K562 (cell line): ENCODE data around the gene SERPINA5. TPM values are rescaled to one million over a fixed set of nuclear protein-coding genes. Genes with fewer than 3 reads are reported as not detected.

Experiments
- ATAC-seq: fragments of 200-7000 bp; cut with Tn5 transposase; 3 replicates; pipeline ENCODE4 v1.9.1; 2020; ENCODE audit warnings: moderate library complexity
- BruUV-seq: library from RNA; stranded (reverse); fragments of 400-500 nt; replicated peaks from 2 replicates; lab custom pipeline; 2021; lab: Mats Ljungman, UMichigan
- CTCF ChIA-PET: fragments of 300-600 bp; formaldehyde crosslinking; extraction: SDS; loops from one replicate; lab custom pipeline; 2021; ENCODE audit warnings: low intra/inter-chr PET ratio; lab: Yijun Ruan, JAX
- POLR2A ChIA-PET: fragments of 300-600, 350-650 bp; sonication (Branson Sonifier 250); formaldehyde crosslinking; extraction: SDS; loops from one replicate; lab custom pipeline; 2021; ENCODE audit warnings: antibody characterized with exemption, inconsistent platforms; lab: Yijun Ruan, JAX
- DNase-seq, 4 experiments: peaks; one replicate each; pipeline versions ENCODE4 v3.0.0 to v3.0.0-alpha.2; 2011 to 2018; ENCODE audit warnings: low spot score in 3 of 4, mixed read lengths in 3 of 4; ENCODE audit errors: extremely low read depth in 1 of 4
- FAIRE-seq: peaks from 2 replicates; lab custom pipeline; 2011; peaks lifted over from hg19 to GRCh38; lab: Jason Lieb, UNC
- H2AFZ ChIP-seq: 2 replicates; pipeline ENCODE4 v1.6.0; 2011; ENCODE audit warnings: low read depth, low read length, control low read depth, inconsistent platforms
- H3K27ac ChIP-seq: fragments of 200-600 bp; 3 replicates; pipeline ENCODE4 v1.8.0; 2011; ENCODE audit warnings: low read depth, mild to moderate bottlenecking, control low read depth, inconsistent platforms, low read length, moderate library complexity, mixed read lengths; ENCODE audit errors: extremely low read depth
- H3K27me3 ChIP-seq, 2 experiments: fragments of 300-600 bp in 1 of 2; 2 replicates in 1 of 2; 3 replicates in 1 of 2; pipeline versions ENCODE4 v1.6.0 to v1.8.0; 2011; ENCODE audit warnings: inconsistent platforms in 2 of 2, low read length in 2 of 2, mild to moderate bottlenecking in 1 of 2, mixed read lengths in 1 of 2, moderate library complexity in 1 of 2; ENCODE audit not compliant: control insufficient read depth in 2 of 2, insufficient read depth in 2 of 2
- H3K36me3 ChIP-seq: fragments of 300-600 bp; 3 replicates; pipeline ENCODE4 v1.8.0; 2011; ENCODE audit warnings: mild to moderate bottlenecking, low read length, inconsistent platforms; ENCODE audit not compliant: control insufficient read depth, insufficient read depth
- H3K4me1 ChIP-seq, 2 experiments: fragments of 200-600 bp in 1 of 2; replicated peaks in 1 of 2; 2 replicates in 1 of 2; 3 replicates in 1 of 2; pipeline versions ENCODE4 v1.5.1 to v1.8.0; 2011; ENCODE audit warnings: inconsistent platforms in 2 of 2, low read length in 2 of 2, mild to moderate bottlenecking in 1 of 2, mixed read lengths in 1 of 2, moderate library complexity in 1 of 2; ENCODE audit not compliant: control insufficient read depth in 2 of 2, insufficient read depth in 2 of 2
- H3K4me2 ChIP-seq: 2 replicates; pipeline ENCODE4 v1.6.1; 2011; ENCODE audit warnings: low read length, control low read depth, inconsistent platforms, mixed read lengths; ENCODE audit not compliant: insufficient read depth
- H3K4me3 ChIP-seq: fragments of 200-600 bp; sonication (generic), shearing (Covaris generic); 2 replicates; pipeline ENCODE4 v1.5.1; 2016; ENCODE audit warnings: control low read depth, inconsistent platforms
- H3K79me2 ChIP-seq: fragments of 200-600 bp; 3 replicates; pipeline ENCODE4 v1.8.0; 2011; ENCODE audit warnings: low read length, inconsistent platforms; ENCODE audit not compliant: control insufficient read depth, insufficient read depth
- H3K9ac ChIP-seq, 2 experiments: 2 replicates each; pipeline versions ENCODE4 v1.6.0 to v1.6.1; 2011; ENCODE audit warnings: low read depth in 2 of 2, low read length in 2 of 2, control low read depth in 1 of 2, inconsistent platforms in 1 of 2, mild to moderate bottlenecking in 1 of 2, mixed read lengths in 1 of 2; ENCODE audit not compliant: insufficient read depth in 1 of 2
- H3K9me1 ChIP-seq: one replicate; pipeline ENCODE4 v1.6.0; 2011; ENCODE audit warnings: inconsistent platforms, mild to moderate bottlenecking, low read length, moderate library complexity; ENCODE audit not compliant: control insufficient read depth, insufficient read depth
- H3K9me3 ChIP-seq: replicated peaks from 2 replicates; pipeline ENCODE4 v1.5.1; 2011; ENCODE audit warnings: low read depth, low read length, inconsistent platforms; ENCODE audit not compliant: control insufficient read depth, insufficient read depth
- H4K20me1 ChIP-seq: replicated peaks from 2 replicates; pipeline ENCODE4 v1.6.1; 2011; ENCODE audit warnings: low read length, inconsistent platforms, mixed read lengths; ENCODE audit not compliant: control insufficient read depth, insufficient read depth
- CREM ChIP-seq: IDR thresholded peaks from 2 replicates; pipeline ENCODE4 v1.6.1; 2014; ENCODE audit warnings: antibody characterized with exemption, low read depth
- FOXK1 ChIP-seq: sonication (generic); formaldehyde crosslinking; IDR thresholded peaks from 2 replicates; pipeline ENCODE4 v1.8.0; 2022; ENCODE audit warnings: missing genetic modification reagents, mild to moderate bottlenecking, borderline replicate concordance
- KDM5B ChIP-seq: fragments of 200-600 bp; sonication (generic); IDR thresholded peaks from 2 replicates; pipeline ENCODE4 v1.6.1; 2012; ENCODE audit warnings: low read depth, mild to moderate bottlenecking, moderate library complexity, low read length, control low read depth, inconsistent platforms; ENCODE audit not compliant: insufficient replicate concordance
- NRF1 ChIP-seq, 2 experiments: fragments of 450-650 bp; IDR thresholded peaks in 1 of 2; conservative IDR thresholded peaks in 1 of 2; 2 replicates each; pipeline ENCODE4 v1.6.1; 2014; ENCODE audit warnings: mild to moderate bottlenecking in 2 of 2
- POLR2A ChIP-seq: fragments of 450-650 bp; conservative IDR thresholded peaks from 2 replicates; pipeline ENCODE4 v1.6.1; 2016
- SAFB2 ChIP-seq: fragments of 200-400 bp; formaldehyde crosslinking; IDR thresholded peaks from 2 replicates; pipeline ENCODE4 v1.6.1; 2018; ENCODE audit warnings: borderline replicate concordance, low read length, low read depth, moderate library complexity; ENCODE audit not compliant: severe bottlenecking
- TFAM ChIP-seq: fragments of 250-450 bp; sonication (Bioruptor Pico); conservative IDR thresholded peaks from 2 replicates; pipeline ENCODE4 v1.5.0; 2021; ENCODE audit warnings: mild to moderate bottlenecking, moderate library complexity
- TRIM28 ChIP-seq: fragments of 450-650 bp; IDR thresholded peaks from 2 replicates; pipeline ENCODE4 v1.6.1; 2017
- ZNF134 ChIP-seq: fragments of 250-450 bp; sonication (Bioruptor Pico); conservative IDR thresholded peaks from 2 replicates; pipeline ENCODE4 v1.4.0; 2020
- ZNF407 ChIP-seq: fragments of 450-650 bp; IDR thresholded peaks from 2 replicates; pipeline ENCODE4 v1.6.1; 2016; ENCODE audit warnings: low read depth
- ZNF699 ChIP-seq: fragments of 250-450 bp; sonication (Bioruptor Pico); IDR thresholded peaks from 2 replicates; pipeline ENCODE4 v1.8.0; 2021; ENCODE audit warnings: mild to moderate bottlenecking, moderate library complexity; ENCODE audit not compliant: insufficient replicate concordance
- ZNF79 ChIP-seq: fragments of 250-450 bp; sonication (Bioruptor Pico); IDR thresholded peaks from 2 replicates; pipeline ENCODE4 v1.4.0; 2020; ENCODE audit warnings: low read depth, mild to moderate bottlenecking, moderate library complexity
- WGBS: fragments of 100-300 bp; shearing (Covaris generic); methylation state at CpG from one replicate; pipeline ENCODE4 v1.1.6; 2016; ENCODE audit warnings: low coverage, mixed read lengths; ENCODE audit not compliant: insufficient coverage; ENCODE audit errors: missing lambda C conversion rate; 5-methylcytosine and 5-hydroxymethylcytosine counted together
- in situ Hi-C: fragments of 300-500 bp; cut with MboI; formaldehyde crosslinking; loops from 4 replicates; pipeline ENCODE4 v1.15.0; 2018; ENCODE audit warnings: inconsistent platforms, mixed read lengths
- intact Hi-C: fragments of 100-400 bp; cut with micrococcal nuclease; formaldehyde crosslinking; loops from 2 replicates; pipeline ENCODE4 v1.14.2; 2022
- polyA plus RNA-seq, 8 experiments: library from polyadenylated mRNA; depleted of rRNA in 4 of 8; stranded (reverse) in 5 of 8; unstranded in 3 of 8; fragments of >200 nt; fragmentation: Nextera tagmentation in 2 of 8; fragmentation: Illumina TruSeq in 1 of 8; extraction: Ambion mirVana in 2 of 8; extraction: Trizol in 1 of 8; gene quantifications; 2 replicates each; pipeline versions ENCODE4 v1.2.1 to v1.2.3, GENCODE V29; 2011 to 2014; ENCODE audit warnings: inconsistent platforms in 1 of 8, missing spikeins in 1 of 8
- total RNA-seq, 7 experiments: library from RNA; depleted of rRNA in 6 of 7; stranded (reverse); fragments of >200 nt in 6 of 7; fragmentation: Illumina TruSeq in 2 of 7; extraction: Trizol in 2 of 7; gene quantifications; 2 replicates each; pipeline versions ENCODE4 v1.2.1 to v1.2.3, GENCODE V29; 2011 to 2021; ENCODE audit warnings: low replicate concordance in 1 of 7
- TF ChIP-seq, protein P1 (sequence below): sonication (generic); formaldehyde crosslinking; IDR thresholded peaks from 2 replicates; pipeline ENCODE4 v1.8.0; 2023; ENCODE audit warnings: mild to moderate bottlenecking, missing genetic modification reagents

The SERPINA5 gene
- total and polyA plus RNA-seq, 9 of the 15 experiments (the other 6 are each of a cell fraction or from before 2014, with no cell fraction given): 0.38 TPM; not detected in 8

DNA sequence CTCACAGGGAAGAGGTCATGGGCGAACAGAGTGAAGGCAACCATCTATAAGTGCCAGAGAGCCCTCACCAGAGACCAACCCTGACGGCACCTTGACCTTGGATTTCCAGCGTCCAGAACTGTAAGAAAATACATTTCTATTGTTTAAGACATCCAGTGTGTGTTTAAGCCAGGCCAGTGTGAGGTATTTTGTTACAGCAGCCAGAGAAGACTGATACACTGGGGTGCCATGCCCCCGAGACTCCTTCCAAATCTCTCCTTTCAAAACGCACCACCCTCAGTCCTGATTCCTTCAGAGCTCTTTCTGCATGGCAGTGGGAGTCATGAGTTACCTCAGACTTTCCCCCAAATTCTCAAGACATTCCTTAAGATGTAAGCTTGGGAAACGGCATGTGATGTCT is 2.5 kb upstream of the SERPINA5 start:
- Histone ChIP-seq H3K4me3 (no peak overlapping the region), H3K4me1 (no peaks in the 10 kb centered on the region; a peak in 1 of 5 replicates), H4K20me1 (no peaks in the 10 kb centered on the region), H3K9me1 (no peaks in the 10 kb centered on the region), H2AFZ (no peak overlapping the region), H3K36me3 (no peaks in the 10 kb centered on the region), H3K27me3 (no peaks in the 10 kb centered on the region), H3K27ac (no peak overlapping the region), H3K4me2 (no peak overlapping the region), H3K9me3 (no peaks in the 10 kb centered on the region), H3K9ac (no peak overlapping the region), H3K79me2 (no peaks in the 10 kb centered on the region)
- ATAC-seq (no peak), DNase-seq (no peak), FAIRE-seq (no peak)
- CTCF ChIA-PET: no interaction called here
- no TSS peak for BruUV-seq
- intact Hi-C loops: no loop called here
- WGBS: 0% methylated on average over 5 of the region's 6 CpGs
- in situ Hi-C loops: no loop called here
- POLR2A ChIA-PET: no interaction called here
- TF ChIP-seq TRIM28 (no peak), ZNF79 (CRISPR knock-in tag) (no peak), ZNF699 (CRISPR knock-in tag) (no peak), KDM5B (no peak), FOXK1 (CRISPR knock-in tag) (no peak), ZNF407 (no peak), NRF1 (conservative IDR thresholded peaks at IDR 0.05 in 1 of 2, IDR thresholded peaks at IDR 0.05 in 1 of 2) (no peak), SAFB2 (no peak), CREM (no peak), POLR2A (no peak), TFAM (CRISPR knock-in tag) (no peak), ZNF134 (CRISPR knock-in tag) (no peak)
- TF ChIP-seq, protein P1, sequence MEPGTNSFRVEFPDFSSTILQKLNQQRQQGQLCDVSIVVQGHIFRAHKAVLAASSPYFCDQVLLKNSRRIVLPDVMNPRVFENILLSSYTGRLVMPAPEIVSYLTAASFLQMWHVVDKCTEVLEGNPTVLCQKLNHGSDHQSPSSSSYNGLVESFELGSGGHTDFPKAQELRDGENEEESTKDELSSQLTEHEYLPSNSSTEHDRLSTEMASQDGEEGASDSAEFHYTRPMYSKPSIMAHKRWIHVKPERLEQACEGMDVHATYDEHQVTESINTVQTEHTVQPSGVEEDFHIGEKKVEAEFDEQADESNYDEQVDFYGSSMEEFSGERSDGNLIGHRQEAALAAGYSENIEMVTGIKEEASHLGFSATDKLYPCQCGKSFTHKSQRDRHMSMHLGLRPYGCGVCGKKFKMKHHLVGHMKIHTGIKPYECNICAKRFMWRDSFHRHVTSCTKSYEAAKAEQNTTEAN (CRISPR knock-in tag): no peak
